B cell (primary cell): ENCODE data around the gene ANKS1A. TPM values are rescaled to one million over a fixed set of nuclear protein-coding genes. Genes with fewer than 3 reads are reported as not detected.
"Not testable (repeated sequence)": the region's sequence is repeated elsewhere in the genome, so short reads cannot be mapped to it uniquely, and the experiment has no call there.

Source experiments
- ATAC-seq: fragments of 200-7000 bp; cut with Tn5 transposase; one replicate; pipeline ENCODE4 v1.10.0; 2021; ENCODE audit warnings: low read depth, mild to moderate bottlenecking, moderate number of reproducible peaks, moderate library complexity
- CTCF ChIA-PET: fragments of 350-600 bp; sonication (Branson Sonifier 250); formaldehyde crosslinking; loops from one replicate; lab custom pipeline; 2021; ENCODE audit warnings: antibody characterized with exemption, inconsistent platforms; lab: Charles Lee
- POLR2A ChIA-PET: fragments of 350-600 bp; sonication (Branson Sonifier 250); formaldehyde crosslinking; loops from one replicate; lab custom pipeline; 2021; ENCODE audit warnings: antibody characterized with exemption; lab: Charles Lee
- DNase-seq: peaks from one replicate; pipeline ENCODE4 v3.0.0; 2013
- H2AFZ ChIP-seq: 2 replicates; pipeline ENCODE4 v1.6.1; 2012; ENCODE audit warnings: mild to moderate bottlenecking, low read depth, low read length; ENCODE audit not compliant: insufficient read depth, poor library complexity, severe bottlenecking
- H3K27ac ChIP-seq, 2 donors: 1 replicate in 1 of 2; 2 replicates in 1 of 2; pipeline ENCODE4 v1.5.1; 2012 to 2013; ENCODE audit warnings: low read length in 2 of 2, mild to moderate bottlenecking in 2 of 2, moderate library complexity in 1 of 2
- H3K27me3 ChIP-seq, 4 experiments: fragments of 200-600 bp in 1 of 4; sonication (generic) in 1 of 4; replicated peaks in 1 of 4; 1 replicate in 2 of 4; 2 replicates in 2 of 4; pipeline versions ENCODE4 v1.6.1 to v1.7.0; 2013 to 2016; ENCODE audit warnings: low read length in 3 of 4, mild to moderate bottlenecking in 2 of 4, mixed read lengths in 1 of 4, moderate library complexity in 1 of 4; ENCODE audit not compliant: insufficient read depth in 4 of 4, control insufficient read depth in 3 of 4; ENCODE audit errors: control extremely low read depth in 1 of 4
- H3K36me3 ChIP-seq, 2 experiments: replicated peaks in 1 of 2; 1 replicate in 1 of 2; 2 replicates in 1 of 2; pipeline versions ENCODE4 v1.6.1 to v1.7.1; 2013; ENCODE audit warnings: low read length in 1 of 2; ENCODE audit not compliant: insufficient read depth in 2 of 2, control insufficient read depth in 1 of 2; ENCODE audit errors: control extremely low read depth in 1 of 2, extremely low read depth in 1 of 2
- H3K4me1 ChIP-seq, 2 donors: fragments of 200-600 bp in 1 of 2; sonication (generic) in 1 of 2; 1 replicate in 1 of 2; 2 replicates in 1 of 2; pipeline versions ENCODE4 v1.5.1 to v1.6.1; 2013 to 2017; ENCODE audit warnings: low read length in 2 of 2; ENCODE audit not compliant: control insufficient read depth in 2 of 2, insufficient read depth in 2 of 2
- H3K4me2 ChIP-seq: replicated peaks from 2 replicates; pipeline ENCODE3; 2012; ENCODE audit warnings: mild to moderate bottlenecking, low read depth, low read length; ENCODE audit not compliant: poor library complexity, severe bottlenecking
- H3K4me3 ChIP-seq, 5 experiments: fragments of 200-600 bp in 1 of 5; sonication (generic) in 1 of 5; 1 replicate in 3 of 5; 2 replicates in 2 of 5; pipeline versions ENCODE4 v1.5.1 to v1.7.0; 2011 to 2016; ENCODE audit warnings: low read length in 4 of 5, mild to moderate bottlenecking in 4 of 5, low read depth in 2 of 5, control low read depth in 1 of 5, moderate library complexity in 1 of 5; ENCODE audit not compliant: insufficient read depth in 1 of 5; ENCODE audit errors: control extremely low read depth in 1 of 5, extremely low read depth in 1 of 5
- H3K79me2 ChIP-seq: fragments of 200-600 bp; sonication (generic); one replicate; pipeline ENCODE4 v1.6.0; 2016; ENCODE audit warnings: low read length; ENCODE audit not compliant: control insufficient read depth, insufficient read depth
- H3K9ac ChIP-seq: fragments of 200-600 bp; sonication (generic); 2 replicates; pipeline ENCODE4 v1.6.1; 2017; ENCODE audit warnings: mild to moderate bottlenecking, low read length, moderate library complexity
- H3K9me3 ChIP-seq, 3 donors: one replicate each; pipeline versions ENCODE4 v1.6.1 to v1.7.1; 2013; ENCODE audit warnings: low read length in 2 of 3; ENCODE audit not compliant: control insufficient read depth in 2 of 3, insufficient read depth in 1 of 3; ENCODE audit errors: control extremely low read depth in 1 of 3
- H4K20me1 ChIP-seq: 2 replicates; pipeline ENCODE4 v1.6.0; 2012; ENCODE audit warnings: mild to moderate bottlenecking, low read length; ENCODE audit not compliant: insufficient read depth, control insufficient read depth, poor library complexity, severe bottlenecking
- H3K27ac Mint-ChIP-seq: one replicate; pipeline ENCODE4 v1.8.0; 2021; ENCODE audit warnings: mixed read lengths
- H3K27me3 Mint-ChIP-seq: one replicate; pipeline ENCODE4 v1.8.0; 2021; ENCODE audit warnings: mixed read lengths
- H3K4me1 Mint-ChIP-seq: one replicate; pipeline ENCODE4 v1.8.0; 2021; ENCODE audit warnings: mixed read lengths
- H3K4me3 Mint-ChIP-seq: one replicate; pipeline ENCODE4 v1.8.0; 2021; ENCODE audit warnings: mixed read lengths
- H3K9me3 Mint-ChIP-seq: one replicate; pipeline ENCODE4 v1.8.0; 2022; ENCODE audit warnings: mixed read lengths; ENCODE audit not compliant: insufficient read depth
- EZH2 ChIP-seq: IDR thresholded peaks from 2 replicates; pipeline ENCODE4 v1.6.1; 2012; ENCODE audit warnings: borderline replicate concordance, low read depth, mild to moderate bottlenecking, moderate library complexity, low read length; ENCODE audit not compliant: insufficient read depth, poor library complexity, severe bottlenecking
- WGBS: methylation state at CpG from one replicate; pipeline ENCODE4 v1.1.5; 2013; ENCODE audit warnings: missing lambda C conversion rate; ENCODE audit not compliant: insufficient coverage; 5-methylcytosine and 5-hydroxymethylcytosine counted together
- intact Hi-C: fragments of 100-400 bp; cut with micrococcal nuclease; formaldehyde crosslinking; loops from one replicate; pipeline ENCODE4 v1.10.0; 2022
- polyA plus RNA-seq: library from polyadenylated mRNA; depleted of rRNA; stranded (reverse); fragments of >200 nt; gene quantifications from 2 replicates; pipeline ENCODE4 v1.2.3, GENCODE V29; 2012
- total RNA-seq, 2 donors: library from RNA; stranded (reverse); fragments of 120-200 nt in 1 of 2; gene quantifications; 1 replicate in 1 of 2; 2 replicates in 1 of 2; pipeline versions ENCODE4 v1.2.3 to v1.2.4, GENCODE V29; 2013 to 2022
- TF ChIP-seq, protein P1 (sequence below): fragments of 200-600 bp; IDR thresholded peaks from one replicate; pipeline ENCODE4 v1.8.0; 2022; ENCODE audit warnings: antibody characterized with exemption, mild to moderate bottlenecking

ANKS1A gene
- total and polyA plus RNA-seq, 2 donors (not counting 1 experiment from before 2014, with no cell fraction given) = 3.4 to 19.7 TPM

DNA sequence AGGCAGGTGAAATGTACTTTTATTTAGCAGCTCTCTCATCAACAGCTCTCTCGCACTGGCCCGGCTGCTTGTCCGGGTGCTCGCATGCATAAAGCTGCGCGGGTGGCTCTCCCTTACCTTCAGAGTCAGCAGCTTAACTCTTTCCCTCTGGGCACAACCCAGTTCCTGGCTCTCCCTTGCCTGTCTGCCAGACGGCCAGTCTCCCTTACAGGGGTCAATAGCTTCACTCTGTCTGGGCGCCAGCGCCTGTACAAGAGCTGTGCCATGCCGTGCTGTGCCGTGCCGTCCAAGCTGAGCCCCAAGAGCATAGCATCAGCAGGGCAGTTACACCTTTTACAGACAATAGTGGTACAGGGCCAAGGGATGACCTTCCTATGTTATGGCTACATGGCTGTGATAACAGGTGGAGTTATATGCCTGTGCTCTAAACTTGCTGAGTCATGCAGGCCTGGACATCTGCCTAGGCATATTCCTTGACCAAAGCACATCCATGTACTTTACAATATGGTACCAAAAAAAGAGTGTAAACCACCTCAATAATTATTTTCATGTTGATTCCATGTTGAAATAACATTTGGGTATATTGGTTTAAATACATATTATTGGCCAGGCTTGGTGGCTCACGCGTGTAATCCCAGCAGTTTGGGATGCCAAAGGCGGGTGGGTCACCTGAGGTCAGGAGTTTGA is 49.2 kb upstream of the ANKS1A start:
- Mint-ChIP-seq H3K4me1 (no peaks in the 10 kb centered on the region), H3K4me3 (no peak overlapping the region), H3K27ac (no peak overlapping the region), H3K27me3 (no peaks in the 10 kb centered on the region), H3K9me3 (no peaks in the 10 kb centered on the region)
- H3K27me3 ChIP-seq = no peaks in the 10 kb centered on the region
- H4K20me1 ChIP-seq = no peaks in the 10 kb centered on the region
- POLR2A ChIA-PET = no interaction called here
- CTCF ChIA-PET = no interaction called here
- no peak overlapping the region for H3K27ac ChIP-seq
- no peaks in the 10 kb centered on the region for H3K4me1 ChIP-seq
- H2AFZ ChIP-seq = no peak overlapping the region
- H3K9ac ChIP-seq = no peak overlapping the region
- TF ChIP-seq EZH2 = no peak
- TF ChIP-seq, protein P1, sequence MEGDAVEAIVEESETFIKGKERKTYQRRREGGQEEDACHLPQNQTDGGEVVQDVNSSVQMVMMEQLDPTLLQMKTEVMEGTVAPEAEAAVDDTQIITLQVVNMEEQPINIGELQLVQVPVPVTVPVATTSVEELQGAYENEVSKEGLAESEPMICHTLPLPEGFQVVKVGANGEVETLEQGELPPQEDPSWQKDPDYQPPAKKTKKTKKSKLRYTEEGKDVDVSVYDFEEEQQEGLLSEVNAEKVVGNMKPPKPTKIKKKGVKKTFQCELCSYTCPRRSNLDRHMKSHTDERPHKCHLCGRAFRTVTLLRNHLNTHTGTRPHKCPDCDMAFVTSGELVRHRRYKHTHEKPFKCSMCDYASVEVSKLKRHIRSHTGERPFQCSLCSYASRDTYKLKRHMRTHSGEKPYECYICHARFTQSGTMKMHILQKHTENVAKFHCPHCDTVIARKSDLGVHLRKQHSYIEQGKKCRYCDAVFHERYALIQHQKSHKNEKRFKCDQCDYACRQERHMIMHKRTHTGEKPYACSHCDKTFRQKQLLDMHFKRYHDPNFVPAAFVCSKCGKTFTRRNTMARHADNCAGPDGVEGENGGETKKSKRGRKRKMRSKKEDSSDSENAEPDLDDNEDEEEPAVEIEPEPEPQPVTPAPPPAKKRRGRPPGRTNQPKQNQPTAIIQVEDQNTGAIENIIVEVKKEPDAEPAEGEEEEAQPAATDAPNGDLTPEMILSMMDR = no peak
- WGBS = 91% methylated on average over 12 of the region's 15 CpGs
- no peaks in the 10 kb centered on the region for H3K79me2 ChIP-seq
- intact Hi-C loops = no loop called here
- no peaks in the 10 kb centered on the region for H3K9me3 ChIP-seq
- ATAC-seq (no peak), DNase-seq (no peak)
- H3K36me3 ChIP-seq = peaks cover 4 to 36% of the 10 kb centered on the region in 2 experiments
- no peak overlapping the region for H3K4me2 ChIP-seq
- H3K4me3 ChIP-seq = no peak overlapping the region

DNA sequence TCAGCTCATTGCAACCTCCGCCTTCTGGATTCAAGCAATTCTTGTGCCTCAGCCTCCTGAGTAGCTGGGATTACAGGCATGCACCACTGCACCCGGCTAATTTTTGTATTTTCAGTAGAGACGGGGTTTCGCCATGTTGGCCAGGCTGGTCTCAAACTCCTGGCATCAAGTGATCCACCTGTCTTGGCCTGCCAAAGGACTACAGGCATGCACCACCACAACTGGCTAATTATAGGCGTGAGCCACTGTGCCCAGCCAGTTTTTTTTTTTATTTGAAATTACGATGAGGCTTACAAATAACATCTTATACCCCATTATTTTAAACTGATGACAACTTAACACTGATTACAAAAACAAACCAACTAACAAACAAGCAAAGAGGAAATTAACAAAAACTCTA is 40.0 kb upstream of the ANKS1A start:
- H3K4me3 ChIP-seq, H3K4me1 Mint-ChIP-seq, H4K20me1 ChIP-seq, ATAC-seq, DNase-seq, H3K9me3 ChIP-seq, H3K4me3 Mint-ChIP-seq, H3K27me3 Mint-ChIP-seq, H3K27ac ChIP-seq, H3K9me3 Mint-ChIP-seq, H3K4me1 ChIP-seq, H3K79me2 ChIP-seq, H3K9ac ChIP-seq, H3K4me2 ChIP-seq, intact Hi-C loops, H3K27me3 ChIP-seq, H3K27ac Mint-ChIP-seq, H2AFZ ChIP-seq, CTCF ChIA-PET: not testable (repeated sequence)
- H3K36me3 ChIP-seq = peaks cover 0 to 17% of the 10 kb centered on the region in 2 experiments
- POLR2A ChIA-PET = interaction anchor here (0.7 kb wide), 1 partner anchor 11 kb away, joined by 12 read pairs; no protein-coding TSS in a partner anchor
- WGBS = 96% methylated on average over 4 of the region's 6 CpGs
